NCI-H1436 (cell line): ENCODE measurements around the gene TBC1D16.
"Not testable (repeated sequence)": the region's sequence is repeated elsewhere in the genome, so short reads cannot be mapped to it uniquely, and the experiment has no call there.

Experiments used
- DNase-seq: peaks from one replicate; lab custom pipeline; 2025; lab: John Stamatoyannopoulos, UW

TBC1D16 gene

DNA sequence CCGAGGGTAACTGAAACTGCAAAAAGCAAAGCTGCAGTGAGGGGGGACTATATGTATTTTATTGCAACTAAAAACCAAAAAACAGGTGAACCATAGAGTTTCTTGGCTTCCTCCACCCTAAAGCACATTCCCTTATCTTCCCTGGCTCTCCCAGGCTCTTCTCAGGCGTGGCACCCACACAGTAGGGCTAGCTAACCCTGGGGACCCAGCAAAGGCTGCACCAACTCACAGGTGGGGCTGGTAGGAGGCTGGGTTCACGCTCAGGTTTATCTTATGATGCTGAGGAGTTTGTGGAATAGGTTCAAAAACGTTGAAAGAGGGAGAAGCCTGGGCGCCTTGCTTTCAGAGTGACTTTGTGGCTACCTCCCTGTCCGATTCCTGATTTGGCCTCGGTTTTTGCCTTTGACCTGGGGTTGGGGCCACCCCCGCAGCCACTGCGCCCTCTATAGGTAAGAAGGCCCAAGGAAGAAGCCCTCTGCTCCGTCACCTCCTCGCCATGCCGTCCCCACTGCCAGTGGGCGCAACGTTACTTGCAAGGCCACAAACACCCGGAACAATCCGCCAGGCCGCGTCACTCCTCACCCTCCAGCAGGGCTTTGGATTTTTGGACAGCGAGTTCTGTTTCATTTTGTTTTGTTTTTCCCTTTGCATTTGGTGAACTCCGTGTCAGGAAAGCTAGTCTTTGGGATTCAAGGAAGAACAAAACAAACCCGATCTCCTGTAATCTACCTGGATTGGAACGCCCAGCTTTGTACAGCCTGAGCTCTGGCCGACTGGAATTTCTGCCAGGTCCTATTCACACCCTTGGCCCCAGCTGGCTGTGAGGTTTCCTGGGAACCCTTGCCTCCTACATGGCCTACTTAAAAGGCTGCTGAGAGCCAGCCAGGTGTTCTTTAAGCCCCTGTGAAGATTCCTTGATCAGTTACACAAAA is 60.8 kb downstream of the TBC1D16 start:
- no peak for DNase-seq

- DNase-seq: no peak
Measured at GRCh38 chr17:79971651-79972050, 64.0 kb downstream of the TBC1D16 start.

DNA sequence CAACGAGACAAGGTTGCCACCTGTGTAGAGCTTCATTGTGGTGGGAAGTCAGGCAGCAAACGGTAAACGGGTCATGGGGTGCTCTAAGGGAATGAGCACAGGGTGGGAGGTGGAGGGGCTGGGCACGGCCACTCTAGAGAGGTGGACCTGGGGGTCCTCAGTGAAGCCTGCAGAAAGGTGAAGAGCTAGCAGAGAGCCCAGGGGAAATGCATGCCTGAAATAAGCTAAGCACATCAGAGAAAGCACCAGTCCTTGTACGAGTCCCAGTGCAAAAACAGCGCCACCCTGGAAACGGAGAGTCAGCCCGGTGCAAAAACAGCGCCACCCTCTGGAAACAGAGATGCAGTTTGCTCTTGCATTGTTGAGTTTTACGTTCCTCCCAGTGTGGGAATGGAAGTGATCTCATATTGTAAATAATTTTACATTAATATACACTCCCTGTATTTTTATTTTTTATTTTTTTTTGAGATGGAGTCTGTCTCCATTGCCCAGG is 65.0 kb downstream of the TBC1D16 start:
- peak; percentile 69 for DNase-seq

DNA sequence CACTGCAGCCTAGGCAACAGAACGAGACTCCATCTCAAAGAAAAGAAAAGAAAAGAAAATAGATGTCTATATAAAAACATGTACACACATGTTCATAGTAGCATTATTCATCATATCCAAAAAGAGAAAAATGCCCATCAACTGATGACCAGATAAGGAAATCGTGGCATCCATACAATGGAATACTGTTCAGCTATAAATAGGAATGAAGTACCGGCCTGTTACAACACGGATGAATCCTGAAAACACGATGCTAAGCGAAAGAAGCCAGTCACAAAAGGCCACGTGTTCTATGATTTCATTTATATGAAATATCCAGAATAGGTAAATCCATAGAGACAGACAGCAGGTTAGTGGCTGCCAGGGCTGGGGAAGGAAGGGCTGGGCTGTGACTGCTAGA is 65.8 kb downstream of the TBC1D16 start:
- DNase-seq: no peak

- DNase-seq: no peak
Measured at GRCh38 chr17:79968116-79968515, 67.6 kb downstream of the TBC1D16 start.

DNA sequence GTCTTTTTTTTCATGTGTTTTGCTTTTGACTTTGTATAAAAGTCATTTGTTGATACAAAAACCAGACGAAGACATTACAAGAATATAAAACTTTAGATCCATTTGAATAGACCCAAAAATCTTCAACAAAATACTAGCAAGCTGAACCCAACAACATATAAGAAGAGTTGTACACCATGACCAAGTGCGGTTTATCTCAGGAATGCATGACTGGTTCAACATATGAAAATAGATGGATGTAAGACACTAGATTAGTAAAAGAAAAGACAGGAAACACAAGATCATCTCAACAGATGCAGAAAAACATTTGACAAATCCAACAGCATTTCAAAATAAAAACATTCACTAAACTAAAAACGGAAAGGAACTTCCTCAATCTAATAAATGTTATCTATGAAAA is 69.0 kb downstream of the TBC1D16 start:
- no peak for DNase-seq

DNA sequence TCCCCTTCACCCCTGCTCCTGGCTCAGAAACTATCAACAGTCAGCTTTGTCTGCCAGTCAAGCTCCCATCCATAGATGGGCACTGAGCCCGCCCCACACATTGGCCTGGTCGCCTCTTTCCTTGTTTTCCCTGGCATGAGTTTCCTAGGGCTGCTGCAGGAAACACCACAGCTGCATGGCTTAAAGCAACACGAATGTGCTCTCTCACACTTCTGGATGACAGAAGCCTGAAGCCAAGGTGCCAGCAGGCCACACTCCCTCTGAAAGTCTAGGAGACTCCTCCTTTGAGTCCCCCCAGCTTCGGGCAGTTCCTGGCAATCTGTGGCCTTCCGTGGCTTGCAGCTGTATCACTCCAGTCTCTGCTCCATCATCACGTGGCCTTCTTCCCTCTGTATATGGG is 69.9 kb downstream of the TBC1D16 start:
- no peak for DNase-seq

DNA sequence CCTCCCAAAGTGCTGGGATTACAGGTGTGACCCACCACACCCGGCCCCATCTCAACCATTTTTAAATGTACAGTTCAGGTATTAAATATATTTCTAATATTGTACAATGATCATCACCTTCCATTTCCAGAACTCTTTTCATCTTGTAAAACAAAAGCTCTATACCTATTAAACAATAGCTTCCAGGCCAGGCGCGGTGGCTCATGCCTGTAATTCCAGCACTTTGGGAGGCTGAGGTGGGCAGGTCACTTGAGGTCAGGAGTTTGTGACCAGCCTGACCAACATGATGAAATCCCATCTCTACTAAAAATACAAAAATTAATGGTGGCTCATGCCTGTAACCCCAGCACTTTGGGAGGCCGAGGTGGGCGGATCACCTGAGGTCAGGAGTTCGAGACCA is 73.2 kb downstream of the TBC1D16 start:
- DNase-seq: not testable (repeated sequence)

DNA sequence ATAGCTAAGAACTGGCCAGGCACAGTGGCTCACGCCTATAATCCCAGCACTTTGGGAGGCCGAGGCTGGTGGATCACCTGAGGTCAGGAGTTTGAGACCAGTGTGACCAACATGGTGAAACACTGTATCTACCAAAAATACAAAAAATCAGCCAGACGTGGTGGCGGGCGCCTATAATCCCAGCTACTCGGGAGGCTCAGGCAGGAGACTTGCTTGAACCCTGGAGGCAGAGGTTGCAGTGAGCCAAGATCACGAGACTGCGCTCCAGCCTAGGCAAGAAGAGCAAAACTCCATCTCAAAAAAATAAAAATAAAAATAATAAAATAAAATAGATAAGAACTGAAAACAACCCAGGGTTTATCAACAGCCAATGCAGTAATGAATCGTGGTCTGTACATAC is 74.1 kb downstream of the TBC1D16 start:
- not testable (repeated sequence) for DNase-seq

DNA sequence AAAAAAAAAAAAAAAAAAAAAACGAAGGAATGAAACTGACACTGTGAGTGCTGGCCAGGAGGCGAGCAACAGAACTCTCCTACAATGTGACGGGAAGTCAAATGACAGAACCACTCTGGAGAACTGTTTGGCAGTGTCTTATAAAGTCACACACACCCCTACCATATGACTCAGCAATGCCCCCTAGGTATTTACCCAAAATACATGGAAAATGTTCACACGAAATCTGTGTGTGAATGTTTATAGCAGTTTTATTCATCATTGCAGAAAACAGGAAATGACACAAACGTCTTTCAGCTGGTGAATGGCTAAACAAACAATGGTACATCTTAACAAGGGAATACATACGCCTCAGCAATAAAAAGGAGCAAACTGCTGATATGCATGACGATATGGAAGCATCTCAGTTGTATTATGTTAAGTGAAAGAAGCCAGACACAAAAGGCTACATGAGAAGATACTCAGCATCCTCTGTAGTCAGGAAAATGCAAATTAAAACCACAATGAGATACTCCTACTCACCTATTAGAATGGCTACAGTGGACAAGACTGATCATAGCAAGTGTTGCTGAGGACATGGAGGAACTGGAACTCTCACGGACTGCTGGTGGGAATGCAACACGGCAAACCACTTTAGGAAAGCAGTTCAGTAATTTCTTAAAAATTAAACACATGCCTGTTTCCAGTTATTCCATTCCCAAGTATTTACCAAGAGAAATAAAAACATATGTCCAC is 74.7 kb downstream of the TBC1D16 start:
- no peak for DNase-seq

GRCh38 chr17:79959042-79959441 is 76.6 kb downstream of the TBC1D16 start:
- no peak for DNase-seq

DNA sequence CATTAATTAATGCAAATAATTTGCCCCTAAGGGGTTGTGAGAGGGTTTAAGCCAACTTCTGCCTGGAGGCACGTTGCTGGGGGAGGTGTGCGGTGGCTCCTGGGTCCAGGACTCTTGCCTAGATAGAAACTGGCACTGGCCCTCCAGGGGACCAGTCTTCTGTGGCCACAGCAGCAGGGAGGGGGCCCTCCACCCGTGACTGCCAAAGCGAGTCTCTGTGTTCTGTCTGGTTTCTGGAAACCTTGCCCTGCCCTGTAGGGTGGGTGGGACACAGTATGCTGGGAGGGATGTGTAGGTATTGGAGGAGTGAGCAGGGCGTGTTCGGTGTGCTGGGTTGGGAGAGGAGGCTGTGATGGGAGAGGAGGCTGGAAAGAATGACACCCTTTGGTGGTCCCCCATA is 78.8 kb downstream of the TBC1D16 start:
- DNase-seq: no peak

GRCh38 chr17:79956441-79956735 is 79.3 kb downstream of the TBC1D16 start:
- not testable (repeated sequence) for DNase-seq

DNA sequence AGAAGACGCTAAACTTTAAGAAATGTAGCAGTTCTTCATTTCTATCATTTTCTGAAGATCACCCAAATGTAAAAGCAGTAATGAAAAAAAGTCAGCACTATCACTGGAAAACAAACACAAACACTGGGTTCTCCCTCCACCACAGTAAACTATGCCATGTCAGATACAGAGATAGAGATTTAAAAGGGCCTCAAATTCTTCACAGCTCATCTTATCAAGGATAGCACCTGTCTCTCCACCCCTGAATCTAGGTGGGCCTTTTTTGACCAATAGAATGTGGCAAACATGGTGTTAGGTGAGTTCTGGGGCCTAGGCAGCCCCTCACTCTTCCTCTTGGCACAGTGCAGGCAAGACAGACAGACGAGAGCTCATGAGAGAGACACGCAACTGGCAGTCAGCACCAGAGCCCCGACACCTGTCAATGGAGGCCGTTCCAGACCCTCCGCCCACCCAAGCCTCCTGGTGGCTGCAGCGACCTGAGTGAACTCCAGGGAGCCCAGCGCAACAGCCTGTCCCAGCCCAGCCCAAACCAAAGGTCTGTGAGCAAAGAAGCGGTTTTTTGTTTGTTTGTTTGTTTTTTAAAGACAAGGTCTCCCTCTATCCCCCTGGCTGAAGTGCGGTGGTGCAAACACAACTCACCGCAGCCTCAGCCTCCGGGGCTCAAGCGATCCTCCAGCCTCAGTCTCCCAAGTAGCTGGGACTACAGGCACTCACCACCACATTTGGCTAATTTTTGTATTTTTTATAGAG is 79.8 kb downstream of the TBC1D16 start:
- no peak for DNase-seq

DNA sequence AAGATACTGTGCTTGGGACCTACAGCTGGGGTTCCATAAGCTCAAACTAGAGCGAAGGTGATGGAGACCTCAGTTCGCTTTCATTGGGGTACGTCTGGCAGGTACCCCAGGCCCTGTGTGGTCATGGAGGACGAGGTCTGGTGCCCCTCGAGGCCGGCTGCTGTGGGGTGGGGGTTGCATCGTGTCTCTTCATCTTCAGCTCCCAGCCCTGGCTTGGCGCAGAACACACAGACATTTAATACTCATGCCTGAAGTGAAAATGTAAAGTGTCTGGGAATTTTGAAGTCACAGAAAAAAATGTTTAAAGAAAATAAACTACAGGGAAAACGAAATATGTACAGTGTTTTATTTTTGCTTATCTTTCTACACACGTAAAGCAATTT is 80.5 kb downstream of the TBC1D16 start:
- no peak for DNase-seq

DNA sequence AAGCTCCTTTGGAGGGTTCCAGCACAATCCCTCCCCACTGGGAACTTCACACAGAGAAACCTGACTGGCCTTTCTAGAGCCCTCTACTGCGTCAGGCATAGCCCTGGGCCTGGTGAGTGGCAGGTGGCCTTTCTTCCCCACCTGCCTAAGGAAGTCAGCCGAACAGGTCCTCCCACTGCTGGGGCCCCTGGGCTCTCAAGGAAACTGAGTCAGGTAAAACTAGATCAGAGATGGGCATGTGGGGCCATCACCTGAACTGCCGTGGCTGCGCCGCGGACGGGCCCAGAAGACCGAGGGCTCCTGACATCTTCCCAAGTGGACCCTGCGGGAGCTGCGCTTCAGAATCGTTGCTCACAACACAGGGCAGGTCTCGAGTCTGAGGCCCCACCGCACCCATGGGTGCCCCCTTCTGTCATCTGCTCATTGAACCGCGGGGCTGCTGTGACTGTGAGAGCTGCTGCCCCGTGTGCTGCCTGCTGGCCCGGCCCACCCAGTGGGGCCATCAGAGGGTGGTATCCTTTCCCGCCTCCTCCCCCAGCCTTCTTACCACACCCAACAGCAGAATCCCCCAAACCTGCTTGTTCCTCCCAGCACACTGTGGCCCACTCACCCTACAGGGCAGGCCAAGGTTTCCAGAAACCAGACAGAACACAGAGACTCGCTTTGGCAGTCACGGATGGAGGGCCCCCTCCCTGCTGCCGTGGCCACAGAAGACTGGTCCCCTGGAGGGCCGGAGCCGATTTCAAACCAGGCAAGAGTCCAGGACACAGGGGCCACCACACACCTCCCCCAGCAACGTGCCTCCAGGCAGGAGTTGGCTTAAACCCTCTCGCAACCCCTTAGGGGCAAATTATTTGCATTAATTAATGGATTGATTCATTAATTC is 81.1 kb downstream of the TBC1D16 start:
- no peak for DNase-seq

DNA sequence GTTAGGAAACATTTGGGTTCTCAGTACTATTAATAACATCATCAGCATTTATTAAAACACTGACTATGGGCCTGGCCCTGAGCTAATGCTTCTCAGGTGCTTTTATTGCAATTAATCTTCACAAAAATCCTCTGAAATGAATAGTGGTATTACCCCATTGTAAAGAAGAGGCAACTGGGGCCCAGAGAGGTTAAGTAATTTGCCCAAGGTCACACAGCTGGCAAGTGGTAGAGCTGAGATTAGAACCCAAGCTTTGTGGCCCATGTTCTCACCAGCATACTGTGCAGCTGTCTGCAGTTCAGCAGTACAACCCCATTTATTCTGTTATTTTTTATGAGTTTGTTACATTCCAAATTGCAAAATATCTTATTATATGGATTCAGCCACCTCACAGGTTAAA is 82.3 kb downstream of the TBC1D16 start:
- DNase-seq: no peak

- DNase-seq: no peak
Measured at GRCh38 chr17:79952901-79953300, 82.8 kb downstream of the TBC1D16 start.

DNA sequence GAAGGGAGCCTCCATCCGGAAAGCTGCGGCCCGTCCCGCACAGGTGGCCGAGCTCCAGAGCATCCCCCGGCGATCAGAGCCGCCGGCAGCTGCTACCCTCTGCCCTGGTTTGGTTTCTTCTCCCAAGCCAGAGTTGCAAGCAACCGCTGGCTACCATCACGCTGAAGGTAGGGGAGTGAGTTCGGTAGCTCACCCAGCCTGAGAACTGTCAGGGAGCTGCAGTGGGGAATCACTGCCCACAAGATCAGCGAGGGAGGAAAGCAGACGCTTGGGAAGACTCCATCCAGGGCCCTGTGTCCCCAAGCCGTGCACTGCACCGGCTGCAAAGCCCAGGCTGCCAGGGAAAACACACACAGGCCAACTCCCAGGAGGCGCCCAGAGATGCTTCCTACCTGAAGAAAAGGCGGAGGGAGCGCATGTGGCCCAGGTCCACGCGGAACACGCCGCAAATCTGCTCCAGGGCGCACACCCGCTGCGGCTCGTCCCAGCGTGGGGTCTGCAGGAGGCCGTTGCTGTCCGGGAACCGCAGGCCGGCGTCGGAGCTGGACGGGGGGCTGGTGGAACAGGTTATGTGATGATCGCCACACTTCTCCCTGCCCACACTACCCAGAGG is 83.3 kb downstream of the TBC1D16 start:
- DNase-seq: no peak

DNA sequence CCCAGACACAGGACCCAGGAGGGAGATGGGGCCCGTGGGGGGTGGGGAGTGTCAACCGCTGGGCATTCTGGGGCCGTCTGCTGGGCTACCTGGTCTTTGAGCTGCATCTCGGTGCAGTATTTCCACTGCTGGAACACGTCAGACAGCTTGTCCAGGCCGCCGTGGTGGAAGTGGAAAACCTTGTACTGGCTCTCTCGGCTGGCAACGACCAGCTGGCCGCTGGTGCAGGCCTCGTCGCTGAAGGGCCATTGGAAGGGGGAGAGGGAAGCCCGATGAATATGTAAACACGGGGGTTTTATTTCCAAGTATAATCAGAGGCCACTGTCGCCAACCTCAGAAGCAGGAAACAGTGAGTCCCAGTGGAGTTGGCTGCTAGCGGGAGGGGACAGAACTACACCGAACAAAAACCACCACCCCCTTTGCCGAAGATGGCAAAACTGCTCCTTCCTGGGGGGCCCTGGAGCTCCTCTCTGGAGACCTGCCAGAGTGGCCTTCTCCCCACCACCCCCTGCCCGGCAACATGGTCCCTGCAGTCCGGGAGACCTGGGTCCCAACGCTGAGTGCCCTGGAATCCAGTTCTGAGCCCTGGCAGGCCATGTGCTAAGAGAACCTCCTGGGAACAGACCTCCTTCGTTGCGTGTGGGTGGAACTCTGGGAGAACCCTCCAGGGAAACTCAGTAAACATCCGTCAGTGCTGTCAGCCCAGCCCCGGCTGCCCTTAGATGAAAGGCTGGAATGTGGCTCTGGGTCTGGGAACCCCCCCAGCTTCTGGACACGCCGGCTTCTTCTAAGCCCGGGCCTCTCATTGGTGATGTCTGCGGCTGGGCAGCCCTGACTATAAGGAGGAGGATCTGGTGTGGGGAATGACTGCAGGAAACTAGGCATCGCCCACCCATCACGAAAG is 84.1 kb downstream of the TBC1D16 start:
- DNase-seq: peak; percentile 54
